ENCODE measurements around the gene APOB. TPM values are rescaled to one million over a fixed set of nuclear protein-coding genes. Genes with fewer than 3 reads are reported as not detected.

The APOB gene
- total RNA-seq, 1 experiment from 2014 or later: 0.05 TPM

DNA sequence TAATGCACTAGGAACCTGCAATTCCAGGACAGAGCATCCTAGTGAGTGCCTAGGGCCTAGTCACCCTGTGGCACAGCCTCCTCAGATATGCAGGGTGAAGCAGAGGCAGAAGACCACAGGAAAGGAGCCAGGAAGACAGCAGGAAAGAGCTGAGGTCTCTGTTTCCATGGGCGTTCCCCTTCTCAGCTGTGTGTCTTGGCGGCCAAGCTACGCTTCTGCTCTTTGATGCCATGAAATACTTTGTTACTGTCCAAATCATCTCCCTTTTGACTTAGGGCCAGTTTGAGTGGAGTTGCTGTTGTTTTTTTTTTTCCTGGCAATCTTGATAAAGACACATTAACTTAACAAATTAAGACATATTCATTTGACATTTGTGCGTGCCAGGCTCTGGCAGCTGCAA lies 67.3 kb downstream of the APOB start:
- Mint-ChIP-seq H3K4me1 (ENCODE audit: low read depth, unreplicated experiment) (no peaks in the 10 kb centered on the region), H3K9me3 (ENCODE audit: low read depth, unreplicated experiment) (no peaks in the 10 kb centered on the region), H3K36me3 (ENCODE audit: insufficient read depth, unreplicated experiment) (no peaks in the 10 kb centered on the region), H3K27me3 (ENCODE audit: unreplicated experiment) (peaks cover 37% of the 10 kb centered on the region), H3K4me3 (ENCODE audit: low read depth, unreplicated experiment) (no peak overlapping the region), H3K27ac (ENCODE audit: unreplicated experiment) (no peak overlapping the region)
- no TSS peak for BruUV-seq (replicated peaks)
- CTCF ChIA-PET: interaction anchor here (1.0 kb wide), 1 partner anchor 48 kb away, joined by 9 read pairs; no protein-coding TSS in a partner anchor
- intact Hi-C loops (cut with micrococcal nuclease; ENCODE audit: unreplicated experiment): no loop called here
- DNase-seq: no peak
- TF ChIP-seq, protein P1, sequence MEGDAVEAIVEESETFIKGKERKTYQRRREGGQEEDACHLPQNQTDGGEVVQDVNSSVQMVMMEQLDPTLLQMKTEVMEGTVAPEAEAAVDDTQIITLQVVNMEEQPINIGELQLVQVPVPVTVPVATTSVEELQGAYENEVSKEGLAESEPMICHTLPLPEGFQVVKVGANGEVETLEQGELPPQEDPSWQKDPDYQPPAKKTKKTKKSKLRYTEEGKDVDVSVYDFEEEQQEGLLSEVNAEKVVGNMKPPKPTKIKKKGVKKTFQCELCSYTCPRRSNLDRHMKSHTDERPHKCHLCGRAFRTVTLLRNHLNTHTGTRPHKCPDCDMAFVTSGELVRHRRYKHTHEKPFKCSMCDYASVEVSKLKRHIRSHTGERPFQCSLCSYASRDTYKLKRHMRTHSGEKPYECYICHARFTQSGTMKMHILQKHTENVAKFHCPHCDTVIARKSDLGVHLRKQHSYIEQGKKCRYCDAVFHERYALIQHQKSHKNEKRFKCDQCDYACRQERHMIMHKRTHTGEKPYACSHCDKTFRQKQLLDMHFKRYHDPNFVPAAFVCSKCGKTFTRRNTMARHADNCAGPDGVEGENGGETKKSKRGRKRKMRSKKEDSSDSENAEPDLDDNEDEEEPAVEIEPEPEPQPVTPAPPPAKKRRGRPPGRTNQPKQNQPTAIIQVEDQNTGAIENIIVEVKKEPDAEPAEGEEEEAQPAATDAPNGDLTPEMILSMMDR (IDR thresholded peaks at IDR 0.05; ENCODE audit: unreplicated experiment): no peak

DNA sequence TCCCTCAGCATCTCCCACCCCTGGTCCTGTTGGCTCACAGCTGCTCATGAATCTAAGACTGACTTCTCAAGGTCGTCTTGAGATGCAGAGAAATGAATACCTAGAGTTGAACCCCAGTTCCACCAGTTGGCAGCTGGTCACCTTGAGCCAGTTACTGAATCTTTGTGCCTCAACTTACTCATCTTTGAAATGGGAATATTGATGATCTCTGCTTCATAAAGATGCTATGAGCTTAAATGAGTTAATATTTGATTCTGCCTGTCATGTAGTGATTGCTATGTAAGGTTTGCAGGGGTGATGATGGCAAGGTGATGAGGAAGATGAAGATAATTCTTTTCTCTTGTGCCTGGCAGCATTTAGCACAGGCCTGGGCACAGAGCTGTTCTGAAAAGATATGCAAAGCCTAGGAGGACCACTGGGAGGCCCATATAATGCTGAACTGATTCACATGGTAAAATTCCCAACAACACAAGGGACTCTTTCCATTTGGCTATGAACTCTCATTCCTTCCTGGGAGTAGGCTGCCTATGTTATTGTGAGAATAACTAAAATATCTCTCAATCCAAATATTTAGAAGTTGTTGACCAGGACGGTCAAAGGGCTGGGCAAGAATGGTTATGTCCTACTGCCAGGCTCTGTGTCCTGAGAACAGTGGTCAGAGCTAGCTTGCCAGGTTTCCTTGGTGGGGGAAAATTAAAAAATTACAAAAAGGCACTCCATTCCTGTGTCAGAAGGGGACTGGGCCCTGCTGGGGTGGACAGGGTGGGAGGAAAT lies 70.9 kb downstream of the APOB start:
- H3K27ac Mint-ChIP-seq (ENCODE audit: unreplicated experiment): no peak overlapping the region

DNA sequence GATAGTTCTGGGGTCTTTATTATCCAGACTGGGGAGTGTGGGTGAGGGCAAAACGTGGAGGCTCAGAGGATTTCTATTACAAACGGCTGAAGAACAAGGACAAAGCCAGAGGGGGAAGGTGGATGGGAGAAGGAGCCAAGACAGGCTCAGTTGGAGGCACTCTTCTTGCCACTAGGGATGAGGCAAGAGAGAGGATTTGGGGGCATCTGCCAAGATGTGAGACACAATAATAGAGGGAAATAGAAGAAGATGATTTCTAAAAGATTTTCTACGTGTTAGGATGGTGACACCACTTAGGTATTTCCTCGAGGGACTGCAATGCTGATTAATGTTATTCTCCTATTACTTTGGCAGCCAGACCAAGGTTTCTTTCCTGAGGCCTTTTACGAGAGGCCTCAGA lies 71.8 kb downstream of the APOB start:
- no peaks in the 10 kb centered on the region for H3K4me1 Mint-ChIP-seq (ENCODE audit: low read depth, unreplicated experiment)
- no peaks in the 10 kb centered on the region for H3K9me3 Mint-ChIP-seq (ENCODE audit: low read depth, unreplicated experiment)
- BruUV-seq (replicated peaks): no TSS peak
- H3K36me3 Mint-ChIP-seq (ENCODE audit: insufficient read depth, unreplicated experiment): no peaks in the 10 kb centered on the region
- CTCF ChIA-PET: interaction anchor here (0.8 kb wide), 1 partner anchor 9 kb away, joined by 4 read pairs; no protein-coding TSS in a partner anchor
- H3K4me3 Mint-ChIP-seq (ENCODE audit: low read depth, unreplicated experiment): no peak overlapping the region
- H3K27ac Mint-ChIP-seq (ENCODE audit: unreplicated experiment): no peak overlapping the region
- no peak for DNase-seq
- intact Hi-C loops (cut with micrococcal nuclease; ENCODE audit: unreplicated experiment): no loop called here
- TF ChIP-seq, protein P1 (IDR thresholded peaks at IDR 0.05; ENCODE audit: unreplicated experiment): no peak
- peaks cover 45% of the 10 kb centered on the region for H3K27me3 Mint-ChIP-seq (ENCODE audit: unreplicated experiment)

More for the DNA sequence above, 70.9 kb downstream of the APOB start:
- Mint-ChIP-seq H3K36me3 (ENCODE audit: insufficient read depth, unreplicated experiment) (no peaks in the 10 kb centered on the region), H3K9me3 (ENCODE audit: low read depth, unreplicated experiment) (no peaks in the 10 kb centered on the region), H3K4me3 (ENCODE audit: low read depth, unreplicated experiment) (no peak overlapping the region), H3K27me3 (ENCODE audit: unreplicated experiment) (peaks cover 45% of the 10 kb centered on the region), H3K4me1 (ENCODE audit: low read depth, unreplicated experiment) (no peaks in the 10 kb centered on the region)
- no TSS peak for BruUV-seq (replicated peaks)
- CTCF ChIA-PET: interaction anchor here (0.6 to 1.5 kb wide), 2 partner anchors 10 to 178 kb away, joined by 3 to 4 read pairs; no protein-coding TSS in a partner anchor
- intact Hi-C loops (cut with micrococcal nuclease; ENCODE audit: unreplicated experiment): no loop called here
- DNase-seq: no peak
- TF ChIP-seq, protein P1 (IDR thresholded peaks at IDR 0.05; ENCODE audit: unreplicated experiment): no peak

DNA sequence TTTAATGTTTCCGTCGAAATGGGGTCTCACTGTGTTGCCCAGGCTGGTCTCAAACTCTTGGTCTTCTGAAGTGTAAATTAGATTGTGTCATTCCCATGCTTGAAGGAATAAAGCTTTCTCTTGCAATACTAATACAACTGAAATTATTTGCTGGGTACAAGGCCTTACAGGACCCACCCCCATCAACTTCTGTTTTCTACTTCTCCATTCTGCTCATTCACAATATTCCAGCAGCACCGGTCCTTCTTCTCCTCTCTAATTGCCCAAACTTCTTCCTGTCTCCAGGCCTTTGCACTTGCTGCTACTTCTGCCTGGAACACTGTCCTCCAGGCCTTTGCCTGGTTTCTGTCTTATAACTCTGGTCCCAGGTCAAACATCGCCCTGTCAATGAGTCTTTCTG lies 73.8 kb downstream of the APOB start:
- DNase-seq: no peak
- Mint-ChIP-seq H3K27ac (ENCODE audit: unreplicated experiment) (no peak overlapping the region), H3K27me3 (ENCODE audit: unreplicated experiment) (peaks cover 56% of the 10 kb centered on the region), H3K4me1 (ENCODE audit: low read depth, unreplicated experiment) (no peaks in the 10 kb centered on the region), H3K4me3 (ENCODE audit: low read depth, unreplicated experiment) (no peak overlapping the region), H3K9me3 (ENCODE audit: low read depth, unreplicated experiment) (no peaks in the 10 kb centered on the region), H3K36me3 (ENCODE audit: insufficient read depth, unreplicated experiment) (no peaks in the 10 kb centered on the region)
- TF ChIP-seq, protein P1 (IDR thresholded peaks at IDR 0.05; ENCODE audit: unreplicated experiment): no peak
- no TSS peak for BruUV-seq (replicated peaks)
- intact Hi-C loops (cut with micrococcal nuclease; ENCODE audit: unreplicated experiment): no loop called here
- CTCF ChIA-PET: no interaction called here
